ENCODE data around the gene KCNK5.

GRCh38 chr6:39239527-39240154 lies 10.4 kb upstream of the KCNK5 start:
- TF ChIP-seq TAF1 (IDR thresholded peaks at IDR 0.05; ENCODE audit: low read depth, low read length) (no peak), POLR2A (IDR thresholded peaks at IDR 0.05; ENCODE audit: control extremely low read depth in 1 of 2, low read depth in 2 of 2, low read length in 2 of 2) (no peak), CREB1 (IDR thresholded peaks at IDR 0.05) (no peak), GABPA (IDR thresholded peaks at IDR 0.05; ENCODE audit: borderline replicate concordance, insufficient read depth, low read length) (no peak), FOSL1 (IDR thresholded peaks at IDR 0.05; ENCODE audit: insufficient read depth, low read depth, low read length) (no peak), CHD2 (IDR thresholded peaks at IDR 0.05; ENCODE audit: low read length) (no peak), SP1 (IDR thresholded peaks at IDR 0.05; ENCODE audit: low read depth, low read length) (no peak), RAD21 (IDR thresholded peaks at IDR 0.05 in 1 of 2, conservative IDR thresholded peaks at IDR 0.05 in 1 of 2; ENCODE audit: low read depth in 2 of 2, low read length in 2 of 2) (peak in 1 of 2 experiments; percentile 32; a peak in 3 of 4 replicates), EP300 (IDR thresholded peaks at IDR 0.05; ENCODE audit: borderline replicate concordance in 1 of 2, low read depth in 2 of 2, low read length in 2 of 2) (no peak)
- TF ChIP-seq, protein P1, sequence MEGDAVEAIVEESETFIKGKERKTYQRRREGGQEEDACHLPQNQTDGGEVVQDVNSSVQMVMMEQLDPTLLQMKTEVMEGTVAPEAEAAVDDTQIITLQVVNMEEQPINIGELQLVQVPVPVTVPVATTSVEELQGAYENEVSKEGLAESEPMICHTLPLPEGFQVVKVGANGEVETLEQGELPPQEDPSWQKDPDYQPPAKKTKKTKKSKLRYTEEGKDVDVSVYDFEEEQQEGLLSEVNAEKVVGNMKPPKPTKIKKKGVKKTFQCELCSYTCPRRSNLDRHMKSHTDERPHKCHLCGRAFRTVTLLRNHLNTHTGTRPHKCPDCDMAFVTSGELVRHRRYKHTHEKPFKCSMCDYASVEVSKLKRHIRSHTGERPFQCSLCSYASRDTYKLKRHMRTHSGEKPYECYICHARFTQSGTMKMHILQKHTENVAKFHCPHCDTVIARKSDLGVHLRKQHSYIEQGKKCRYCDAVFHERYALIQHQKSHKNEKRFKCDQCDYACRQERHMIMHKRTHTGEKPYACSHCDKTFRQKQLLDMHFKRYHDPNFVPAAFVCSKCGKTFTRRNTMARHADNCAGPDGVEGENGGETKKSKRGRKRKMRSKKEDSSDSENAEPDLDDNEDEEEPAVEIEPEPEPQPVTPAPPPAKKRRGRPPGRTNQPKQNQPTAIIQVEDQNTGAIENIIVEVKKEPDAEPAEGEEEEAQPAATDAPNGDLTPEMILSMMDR (IDR thresholded peaks at IDR 0.05; ENCODE audit: control extremely low read depth in 1 of 3, insufficient read depth in 1 of 3, low read depth in 1 of 3, low read length in 3 of 3), result peak in 2 of 3 experiments; percentile 17 to 19; a peak in 2 of 4 replicates
